HepG2 (cell line): ENCODE results near the gene TPM2. TPM values are rescaled to one million over a fixed set of nuclear protein-coding genes. Genes with fewer than 3 reads are reported as not detected.

ENCODE experiments used
- CSRNP1 ChIP-seq: sonication (generic); formaldehyde crosslinking; IDR thresholded peaks from 2 replicates; pipeline ENCODE4 v1.8.1; 2023; ENCODE audit warnings: mild to moderate bottlenecking, missing genetic modification reagents
- GPN1 ChIP-seq: sonication (generic); formaldehyde crosslinking; IDR thresholded peaks from 2 replicates; pipeline ENCODE4 v1.5.1; 2020; ENCODE audit warnings: missing genetic modification reagents, borderline replicate concordance
- KAT2B ChIP-seq: fragments of 150-350 bp; IDR thresholded peaks from 2 replicates; pipeline ENCODE4 v1.6.1; 2014; ENCODE audit warnings: low read depth, low read length, borderline replicate concordance
- MLLT10 ChIP-seq: sonication (generic); formaldehyde crosslinking; IDR thresholded peaks from 2 replicates; pipeline ENCODE4 v1.4.0; 2020; ENCODE audit warnings: missing genetic modification reagents
- MLXIP ChIP-seq: sonication (generic); formaldehyde crosslinking; IDR thresholded peaks from 2 replicates; pipeline ENCODE4 v1.9.0; 2021; ENCODE audit warnings: missing genetic modification reagents, borderline replicate concordance
- NONO ChIP-seq, 2 experiments: fragments of 450-650 bp in 1 of 2; sonication (generic) in 1 of 2; formaldehyde crosslinking in 1 of 2; IDR thresholded peaks in 1 of 2; conservative IDR thresholded peaks in 1 of 2; 2 replicates each; pipeline versions ENCODE4 v1.6.1 to v1.8.0; 2017 to 2022; ENCODE audit warnings: mild to moderate bottlenecking in 1 of 2, missing genetic modification reagents in 1 of 2, moderate library complexity in 1 of 2
- PATZ1 ChIP-seq: sonication (generic); formaldehyde crosslinking; IDR thresholded peaks from 2 replicates; pipeline ENCODE4 v1.4.0; 2020; ENCODE audit warnings: missing genetic modification reagents
- POLR2G ChIP-seq: fragments of 200-400 bp; formaldehyde crosslinking; IDR thresholded peaks from 2 replicates; pipeline ENCODE4 v1.6.1; 2018; ENCODE audit warnings: mild to moderate bottlenecking, low read depth, low read length, moderate library complexity
- RFX3 ChIP-seq: IDR thresholded peaks from 2 replicates; pipeline ENCODE4 v1.6.1; 2016; ENCODE audit warnings: missing biosample characterization, missing genetic modification reagents
- RNF2 ChIP-seq: fragments of 450-650 bp; conservative IDR thresholded peaks from 2 replicates; pipeline ENCODE4 v1.6.1; 2016; ENCODE audit warnings: low read depth
- ZGPAT ChIP-seq: IDR thresholded peaks from 2 replicates; pipeline ENCODE4 v1.6.1; 2016; ENCODE audit warnings: mild to moderate bottlenecking
- ZKSCAN8 ChIP-seq: IDR thresholded peaks from 2 replicates; pipeline ENCODE4 v1.6.1; 2016; ENCODE audit warnings: borderline replicate concordance, missing genetic modification reagents, missing compliant biosample characterization
- ZNF253 ChIP-seq: sonication (generic); formaldehyde crosslinking; IDR thresholded peaks from 2 replicates; pipeline ENCODE4 v1.8.0; 2022; ENCODE audit warnings: mild to moderate bottlenecking, missing genetic modification reagents, borderline replicate concordance
- ZNF296 ChIP-seq: sonication (generic); formaldehyde crosslinking; conservative IDR thresholded peaks from 2 replicates; pipeline ENCODE4 v1.5.0; 2020; ENCODE audit warnings: mild to moderate bottlenecking, missing genetic modification reagents
- ZNF567 ChIP-seq: sonication (generic); formaldehyde crosslinking; IDR thresholded peaks from 2 replicates; pipeline ENCODE4 v1.8.1; 2023; ENCODE audit warnings: mild to moderate bottlenecking, missing genetic modification reagents, borderline replicate concordance
- ZNF784 ChIP-seq: sonication (generic); formaldehyde crosslinking; IDR thresholded peaks from 2 replicates; pipeline ENCODE4 v1.5.1; 2020; ENCODE audit warnings: missing genetic modification reagents, mild to moderate bottlenecking, borderline replicate concordance
- ZNF83 ChIP-seq: sonication (generic); formaldehyde crosslinking; IDR thresholded peaks from 2 replicates; pipeline ENCODE4 v1.4.0; 2020; ENCODE audit warnings: missing genetic modification reagents, mild to moderate bottlenecking, borderline replicate concordance
- ZZZ3 ChIP-seq: sonication (generic); formaldehyde crosslinking; IDR thresholded peaks from 2 replicates; pipeline ENCODE4 v1.4.0; 2020; ENCODE audit warnings: missing genetic modification reagents, mild to moderate bottlenecking, borderline replicate concordance
- polyA plus RNA-seq, 8 experiments: library from polyadenylated mRNA; depleted of rRNA in 3 of 8; stranded (reverse) in 7 of 8; unstranded in 1 of 8; fragments of >200 nt; fragmentation: Illumina TruSeq in 4 of 8; extraction: Trizol in 4 of 8; gene quantifications; 2 replicates each; pipeline versions ENCODE4 v1.2.1 to v1.2.3, GENCODE V29; 2011 to 2016; ENCODE audit warnings: low read depth in 4 of 8, missing spikeins in 1 of 8, mixed read lengths in 1 of 8; ENCODE audit not compliant: insufficient read depth in 1 of 8
- total RNA-seq, 5 experiments: library from RNA; depleted of rRNA; stranded (reverse); fragments of >200 nt; fragmentation: Illumina TruSeq; extraction: Trizol; gene quantifications; 2 replicates each; pipeline ENCODE4 v1.2.3, GENCODE V29; 2016; ENCODE audit warnings: low read depth in 1 of 5

The TPM2 gene
- total and polyA plus RNA-seq, 2 of the 13 experiments (the other 11 are each of a cell fraction or from before 2014, with no cell fraction given) = 3.1 to 10.7 TPM

GRCh38 chr9:35664531-35665470, 24.9 kb downstream of the TPM2 start, which contains the start of gene ARHGEF39 (continued):
- TF ChIP-seq ZNF567 (CRISPR knock-in tag) (no peak), POLR2G (peak; percentile 86), ZGPAT (peak; percentile 91), PATZ1 (CRISPR knock-in tag) (peak; percentile 76), KAT2B (no peak), ZNF83 (CRISPR knock-in tag) (no peak), ZNF784 (CRISPR knock-in tag) (peak; percentile 85), NONO (IDR thresholded peaks at IDR 0.05) (no peak), NONO (CRISPR knock-in tag; conservative IDR thresholded peaks at IDR 0.05) (peak; percentile 98), MLXIP (CRISPR knock-in tag) (no peak), RFX3 (CRISPR knock-in tag) (no peak), ZZZ3 (CRISPR knock-in tag) (no peak), ZKSCAN8 (CRISPR knock-in tag) (peak; percentile 59; the same call in 1 of the 2 replicates), ZNF296 (CRISPR knock-in tag) (no peak), RNF2 (no peak), GPN1 (CRISPR knock-in tag) (peak; percentile 53; the same call in 1 of the 2 replicates), CSRNP1 (CRISPR knock-in tag) (peak; percentile 99), MLLT10 (CRISPR knock-in tag) (no peak; the same call in 1 of the 2 replicates), ZNF253 (peak; percentile 94)
